ENCODE results near the gene NECAB2.

NECAB2 gene

DNA sequence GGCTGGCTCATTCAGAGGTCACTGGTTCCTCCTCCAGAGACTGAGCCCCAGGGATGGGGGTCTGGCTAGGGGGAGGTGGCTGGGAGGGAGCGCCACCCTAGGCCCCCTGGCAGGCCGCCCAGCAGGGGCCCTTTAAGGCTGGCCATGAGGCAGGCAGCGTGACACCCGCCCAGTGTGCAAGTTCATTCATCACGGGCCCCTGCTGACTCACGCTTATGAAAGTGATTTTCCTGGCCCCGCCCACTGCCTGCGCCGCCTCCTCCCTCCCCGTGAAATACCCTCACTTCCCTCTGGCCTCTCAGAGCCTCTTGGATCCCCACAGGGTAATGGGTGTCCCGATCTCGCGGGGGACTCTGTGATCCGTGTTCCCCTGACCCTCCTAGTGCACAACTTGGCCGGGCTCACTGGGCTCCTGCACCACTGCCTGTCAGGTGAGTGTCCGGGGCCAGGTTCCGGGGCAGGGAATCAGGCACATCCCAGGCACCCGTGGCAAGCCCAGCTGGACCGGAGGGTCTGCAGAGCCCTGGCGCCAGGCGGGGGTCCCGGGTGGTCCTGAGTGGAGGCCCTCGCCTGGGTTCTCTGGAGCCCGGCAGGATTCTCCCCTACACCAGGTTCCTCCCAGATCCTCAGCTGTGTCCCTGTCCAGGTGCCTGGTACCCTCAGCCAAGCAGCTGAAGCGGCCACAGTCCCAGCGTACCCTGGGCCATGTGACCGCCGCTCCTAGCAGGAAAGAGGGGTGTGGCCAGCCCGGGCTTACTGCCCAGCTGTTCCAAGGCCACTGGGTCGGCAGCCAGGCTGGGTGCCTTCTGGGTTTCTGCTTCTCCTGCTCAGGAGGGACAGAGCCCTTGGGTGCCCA lies 14.9 kb upstream of the NECAB2 start, which contains the start of gene OSGIN1:
OSGIN1 (plus strand) TSS at position 301 of the 856 bp plus-strand sequence. CDS start 4,432 bp downstream, outside the sequence.
- peak; percentile 92 for DNase-seq

DNA sequence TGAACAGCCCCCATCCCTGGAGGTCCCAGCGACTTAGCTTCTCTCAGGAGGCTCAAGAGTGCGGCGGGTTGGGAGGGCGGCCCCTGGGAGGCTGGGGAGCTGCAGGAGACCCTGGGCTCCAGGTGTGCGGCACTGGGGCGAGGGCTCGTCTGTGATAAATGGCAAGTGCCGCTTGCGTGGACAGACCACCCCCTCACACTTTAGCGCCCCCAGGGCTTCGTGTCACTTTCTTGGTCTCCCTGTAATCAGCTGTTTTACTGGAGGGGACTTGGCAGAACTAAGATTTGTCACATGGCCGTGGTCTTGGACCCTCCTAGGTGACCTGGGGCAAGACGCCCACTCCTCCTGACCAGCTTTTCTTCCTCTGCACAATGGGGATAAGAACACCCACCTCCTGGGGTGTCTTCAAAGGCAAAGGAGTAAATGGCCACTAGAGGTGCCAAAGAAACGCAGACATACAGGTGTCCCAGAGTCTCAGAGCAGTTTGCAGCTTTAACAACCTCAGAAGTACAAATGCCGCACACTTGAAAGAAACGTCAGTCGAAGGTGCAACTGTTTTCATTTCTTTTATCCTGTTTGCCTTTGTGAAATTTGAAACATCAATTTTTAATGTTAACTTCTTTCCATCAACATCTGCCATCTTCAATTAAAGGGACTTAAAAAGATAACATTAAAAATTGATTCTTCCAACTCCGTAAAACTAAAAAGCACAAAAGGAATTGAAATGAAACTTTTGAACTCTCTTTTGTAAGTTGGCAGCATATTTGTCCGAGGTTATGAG lies 14.1 kb upstream of the NECAB2 start:
- peak; percentile 32 for DNase-seq

DNA sequence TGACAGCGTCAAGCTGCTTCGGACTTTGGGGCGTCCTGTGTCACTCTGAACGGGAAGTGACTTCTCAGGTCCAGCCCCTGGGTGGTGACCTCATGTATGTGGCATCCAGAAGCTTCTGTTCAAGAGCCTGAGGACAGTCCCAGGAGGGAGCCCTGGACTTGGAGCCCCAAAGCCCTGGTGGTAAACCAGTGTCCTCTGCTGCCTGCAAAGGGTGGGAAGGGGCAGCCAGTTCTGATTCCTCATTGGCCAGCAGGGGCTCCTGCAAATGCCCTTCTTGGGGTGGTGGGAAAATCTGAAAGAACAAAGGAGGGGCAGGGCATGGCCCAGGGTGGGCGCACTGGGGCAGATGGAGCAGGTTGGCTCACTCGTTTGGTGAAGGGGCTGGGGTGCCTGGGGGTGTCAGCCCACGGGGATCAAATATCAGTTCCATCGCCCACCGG lies 13.4 kb upstream of the NECAB2 start:
- DNase-seq, result no peak

DNA sequence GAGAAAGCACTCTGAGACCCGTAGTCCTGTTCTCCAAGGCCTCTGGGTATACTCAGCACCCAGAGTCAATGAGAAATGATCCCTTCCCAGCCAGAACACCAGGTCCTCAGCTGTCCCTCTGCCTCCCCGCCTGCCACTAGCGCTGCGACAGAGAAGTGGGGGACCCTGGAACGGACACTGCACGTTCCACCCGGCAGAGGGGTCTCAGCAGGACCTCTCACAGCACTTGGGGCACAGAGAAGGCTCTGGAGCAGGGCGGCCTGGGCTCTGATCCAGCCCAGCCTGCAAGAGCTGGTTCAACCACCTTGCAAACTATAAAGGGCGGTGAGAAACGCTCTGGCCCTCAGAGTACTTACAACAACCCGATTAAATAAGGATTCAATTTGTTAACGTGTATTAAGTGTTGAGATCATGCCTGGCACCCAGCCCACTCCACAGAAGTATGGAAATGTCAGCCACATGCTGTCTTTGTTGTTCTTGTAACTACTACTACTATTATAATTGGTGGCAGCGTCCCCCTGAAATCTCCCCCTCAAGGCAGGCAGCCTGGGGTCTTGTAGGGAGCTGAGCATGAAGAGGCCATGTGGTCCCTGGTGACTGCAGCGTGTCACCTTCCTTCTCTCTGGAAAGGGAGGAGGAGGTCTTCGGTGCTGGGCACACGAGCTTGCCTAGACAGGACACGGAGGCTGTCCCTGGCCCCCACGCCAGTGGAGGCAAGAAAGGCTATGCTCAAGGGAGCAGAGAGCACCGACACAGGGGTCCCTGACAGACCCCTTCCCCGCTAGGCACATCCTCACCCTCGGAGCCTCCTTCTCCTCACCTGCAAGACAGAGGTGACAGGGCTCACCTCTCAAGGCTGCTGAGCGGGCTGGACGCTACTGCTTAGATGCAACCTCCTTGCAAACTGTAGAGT lies 12.6 kb upstream of the NECAB2 start:
- no peak for DNase-seq

DNA sequence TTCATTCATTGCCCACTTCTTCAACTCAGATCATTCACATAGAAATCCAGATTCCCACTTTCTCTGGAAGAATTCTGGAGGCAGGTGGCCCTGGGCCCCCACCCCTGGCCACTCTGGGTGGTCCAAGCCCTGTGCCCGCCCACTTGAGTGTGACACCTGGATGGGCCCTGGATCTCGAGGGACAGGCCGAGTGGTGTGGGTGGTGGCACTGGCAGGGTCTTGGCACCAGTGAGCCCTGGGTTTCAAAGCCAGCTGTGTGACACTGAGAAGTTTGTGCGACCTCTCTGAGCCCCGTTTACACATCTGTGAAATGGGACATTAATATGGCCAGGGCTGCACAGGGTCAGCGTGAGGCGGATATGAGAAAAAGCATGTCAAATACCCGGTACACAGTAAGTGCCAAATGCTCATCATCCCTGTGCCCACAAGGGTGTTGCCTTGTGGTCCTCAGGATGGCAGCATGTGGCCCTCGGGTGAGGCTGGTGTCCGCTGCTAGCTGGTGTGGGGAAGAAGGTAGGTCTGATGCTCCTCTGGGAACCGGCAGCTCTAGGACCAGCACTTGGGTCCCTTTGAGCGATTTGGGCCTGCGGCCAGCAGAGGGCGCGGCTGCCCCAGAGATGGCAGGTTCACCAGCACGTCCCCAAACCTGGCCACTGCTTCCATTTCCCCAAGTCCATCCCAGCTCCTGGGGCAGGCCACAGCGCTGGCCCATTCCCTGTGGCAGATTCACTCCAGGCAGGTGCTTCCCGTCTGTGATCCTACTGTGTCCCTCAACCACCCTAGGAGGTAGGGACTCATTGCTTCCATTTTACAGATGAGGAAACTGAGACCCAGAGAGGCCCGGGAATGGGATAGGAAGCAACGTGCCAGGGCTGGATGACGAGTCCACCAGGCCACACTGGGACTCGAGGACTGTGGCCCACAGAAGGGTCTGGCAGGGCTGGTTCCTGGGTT lies 11.4 kb upstream of the NECAB2 start:
- DNase-seq, result peak; percentile 87

DNA sequence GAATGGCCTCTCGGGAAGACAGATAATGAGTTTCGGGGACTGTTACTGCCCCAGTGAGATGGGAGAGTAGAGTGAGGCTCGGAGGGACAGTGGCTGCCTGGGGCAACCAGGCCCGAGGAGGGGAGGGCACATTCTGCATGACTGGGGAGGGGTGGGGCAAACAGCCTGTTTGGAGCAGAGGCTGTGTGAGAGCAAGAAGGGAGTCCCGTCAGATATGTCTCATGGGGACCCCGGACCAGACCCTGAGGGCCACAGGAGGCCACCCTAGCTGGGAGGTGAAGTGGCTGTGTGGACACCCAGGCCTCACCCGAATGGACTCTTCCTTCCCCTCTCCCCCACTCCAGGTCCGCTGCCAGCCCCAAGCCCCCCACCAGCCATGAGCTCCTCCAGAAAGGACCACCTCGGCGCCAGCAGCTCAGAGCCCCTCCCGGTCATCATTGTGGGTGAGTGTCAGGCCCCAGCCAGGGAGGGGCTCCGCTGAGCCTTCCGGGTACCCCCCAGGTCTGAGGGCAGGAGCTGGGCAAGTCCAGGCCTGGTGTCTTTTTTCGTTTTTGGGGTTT lies 10.7 kb upstream of the NECAB2 start:
- no peak for DNase-seq

DNA sequence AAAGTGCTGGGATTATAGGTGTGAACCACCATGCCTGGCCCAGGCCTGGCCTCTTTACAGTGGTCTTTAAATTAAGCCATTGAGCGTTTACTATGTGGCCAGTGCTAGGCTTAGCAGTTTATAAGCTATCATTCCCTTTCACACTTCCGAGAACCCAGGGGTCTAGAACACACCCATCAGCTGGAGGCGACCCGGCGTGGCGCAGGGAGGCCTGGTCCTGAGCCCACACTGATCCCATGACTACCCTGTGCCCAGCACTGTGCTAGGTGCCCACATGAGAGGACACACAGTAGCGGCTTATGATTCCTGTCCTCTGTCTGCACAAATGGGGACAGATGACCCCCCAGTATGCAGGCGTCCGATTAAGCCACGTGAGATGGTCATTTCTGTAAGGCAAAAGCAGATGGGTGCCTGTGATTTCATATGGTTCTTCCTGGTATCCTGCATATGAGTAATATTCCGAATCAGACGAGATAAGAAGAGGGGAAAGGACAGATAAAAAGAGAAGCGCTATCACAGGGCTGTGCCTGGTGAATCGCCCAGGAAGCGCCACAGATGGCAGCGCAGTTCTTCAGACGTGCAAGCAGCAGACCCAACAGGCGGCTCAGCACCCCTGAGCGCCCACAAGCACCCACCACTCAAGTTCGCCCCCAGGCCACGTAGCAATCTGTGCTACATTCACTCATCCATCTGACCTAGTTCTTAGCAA lies 9.8 kb upstream of the NECAB2 start:
- DNase-seq, result no peak

DNA sequence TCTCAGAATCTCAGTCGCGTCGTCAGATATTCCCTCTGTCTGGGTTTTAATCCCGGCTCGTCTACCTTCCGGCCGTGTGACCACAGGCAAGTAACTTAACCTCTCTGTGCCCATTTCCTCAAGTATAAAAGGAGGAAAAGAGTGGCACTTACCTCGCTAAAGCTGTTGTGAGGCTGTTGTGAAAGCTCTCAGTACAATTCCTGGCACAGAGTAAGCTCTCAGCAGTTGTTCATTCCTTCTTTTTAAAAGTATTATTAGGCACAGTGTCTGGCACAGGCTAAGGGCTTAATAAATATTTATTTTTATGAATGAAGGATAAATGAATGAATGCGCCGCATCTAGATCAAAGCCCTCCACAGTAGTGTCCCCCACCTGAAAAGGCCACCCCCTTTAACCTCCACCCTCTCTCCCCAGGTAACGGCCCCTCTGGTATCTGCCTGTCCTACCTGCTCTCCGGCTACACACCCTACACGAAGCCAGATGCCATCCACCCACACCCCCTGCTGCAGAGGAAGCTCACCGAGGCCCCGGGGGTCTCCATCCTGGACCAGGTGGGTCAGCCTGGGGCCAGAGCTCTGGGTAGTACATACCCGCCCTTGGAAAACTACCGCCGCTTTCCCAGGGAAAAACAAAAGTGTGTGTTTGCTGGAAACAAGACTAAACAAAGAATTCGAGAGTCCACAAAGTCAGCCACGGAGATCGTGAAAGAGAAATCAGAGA lies 9.0 kb upstream of the NECAB2 start:
- DNase-seq, result no peak

DNA sequence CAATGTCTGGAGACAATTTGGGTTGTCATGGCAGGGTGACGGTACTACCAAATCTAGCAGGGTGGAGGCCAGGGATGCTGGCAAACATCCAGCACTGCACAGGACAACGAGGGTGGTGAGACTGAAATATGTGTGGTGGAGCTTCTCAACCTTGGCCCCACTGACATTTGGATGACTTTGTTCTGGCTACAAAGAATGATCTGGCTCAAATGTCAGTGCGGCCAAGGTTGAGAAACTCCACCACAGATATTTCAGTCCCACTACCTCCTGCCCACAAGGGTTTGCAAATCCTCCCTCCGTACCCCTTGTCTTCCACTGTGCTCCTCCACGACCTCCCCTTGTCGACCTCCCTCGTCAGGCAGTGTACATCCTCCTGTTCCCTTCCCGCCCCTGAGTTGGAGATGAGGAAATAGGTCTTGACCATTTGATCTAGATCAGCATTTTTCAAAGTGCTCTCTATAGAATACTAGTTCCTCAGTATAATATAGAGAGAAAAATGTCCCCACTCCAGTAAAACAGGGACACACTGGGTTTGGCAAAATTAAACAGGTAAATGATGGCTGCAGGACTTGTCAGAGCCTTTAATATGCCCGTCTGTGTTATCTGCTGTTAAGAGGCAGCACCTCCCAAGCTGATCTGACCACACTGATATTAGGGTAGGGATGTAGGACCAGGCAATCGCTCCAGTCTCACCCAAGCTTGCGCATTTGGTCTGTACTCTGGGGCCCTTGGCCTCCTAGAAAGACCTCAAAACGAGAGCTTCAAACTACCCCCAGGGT lies 8.2 kb upstream of the NECAB2 start:
- DNase-seq, result no peak

DNA sequence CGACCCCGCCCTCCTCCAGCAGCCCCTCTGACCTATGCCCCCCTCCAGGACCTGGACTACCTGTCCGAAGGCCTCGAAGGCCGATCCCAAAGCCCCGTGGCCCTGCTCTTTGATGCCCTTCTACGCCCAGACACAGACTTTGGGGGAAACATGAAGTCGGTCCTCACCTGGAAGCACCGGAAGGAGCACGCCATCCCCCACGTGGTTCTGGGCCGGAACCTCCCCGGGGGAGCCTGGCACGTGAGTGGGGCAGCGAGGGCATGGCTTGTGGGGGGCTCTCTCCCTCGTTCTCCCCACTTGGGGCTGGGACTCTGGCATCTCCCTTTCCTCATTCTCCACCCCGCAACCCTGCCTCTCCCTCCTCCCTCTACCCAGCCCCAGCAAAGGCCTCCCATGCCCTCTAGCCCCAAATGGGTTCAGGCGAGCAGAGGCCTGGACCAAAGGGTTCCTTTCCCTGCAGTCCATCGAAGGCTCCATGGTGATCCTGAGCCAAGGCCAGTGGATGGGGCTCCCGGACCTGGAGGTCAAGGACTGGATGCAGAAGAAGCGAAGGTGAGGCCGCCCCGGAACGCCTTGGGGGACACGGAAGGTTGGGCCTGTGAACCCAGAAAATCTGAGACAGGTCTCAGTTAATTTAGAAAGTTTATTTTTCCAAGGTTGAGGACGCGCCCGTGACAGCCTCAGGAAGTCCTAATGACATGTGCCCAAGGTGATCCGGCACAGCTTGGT lies 7.4 kb upstream of the NECAB2 start:
- DNase-seq, result no peak

DNA sequence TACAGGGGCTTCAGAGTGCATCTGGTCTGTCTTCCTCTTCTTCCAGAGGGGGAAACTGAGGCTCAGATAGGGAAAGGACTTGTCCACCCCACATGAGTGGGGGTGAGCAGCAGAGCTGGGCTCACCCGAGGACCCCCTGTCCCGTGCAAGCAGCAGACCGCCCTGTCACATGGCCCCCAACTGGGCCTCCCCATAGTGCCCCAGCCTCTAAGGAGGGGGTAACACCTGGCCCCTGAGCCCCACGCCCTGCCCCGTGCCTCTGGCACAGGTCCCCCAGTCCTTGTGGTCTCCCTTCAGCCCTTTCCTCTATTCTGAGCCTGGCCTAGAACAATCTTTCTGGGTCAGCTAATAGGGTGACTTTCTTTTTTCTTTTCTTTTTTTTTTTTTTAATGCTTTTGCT lies 6.5 kb upstream of the NECAB2 start:
- no peak for DNase-seq

DNA sequence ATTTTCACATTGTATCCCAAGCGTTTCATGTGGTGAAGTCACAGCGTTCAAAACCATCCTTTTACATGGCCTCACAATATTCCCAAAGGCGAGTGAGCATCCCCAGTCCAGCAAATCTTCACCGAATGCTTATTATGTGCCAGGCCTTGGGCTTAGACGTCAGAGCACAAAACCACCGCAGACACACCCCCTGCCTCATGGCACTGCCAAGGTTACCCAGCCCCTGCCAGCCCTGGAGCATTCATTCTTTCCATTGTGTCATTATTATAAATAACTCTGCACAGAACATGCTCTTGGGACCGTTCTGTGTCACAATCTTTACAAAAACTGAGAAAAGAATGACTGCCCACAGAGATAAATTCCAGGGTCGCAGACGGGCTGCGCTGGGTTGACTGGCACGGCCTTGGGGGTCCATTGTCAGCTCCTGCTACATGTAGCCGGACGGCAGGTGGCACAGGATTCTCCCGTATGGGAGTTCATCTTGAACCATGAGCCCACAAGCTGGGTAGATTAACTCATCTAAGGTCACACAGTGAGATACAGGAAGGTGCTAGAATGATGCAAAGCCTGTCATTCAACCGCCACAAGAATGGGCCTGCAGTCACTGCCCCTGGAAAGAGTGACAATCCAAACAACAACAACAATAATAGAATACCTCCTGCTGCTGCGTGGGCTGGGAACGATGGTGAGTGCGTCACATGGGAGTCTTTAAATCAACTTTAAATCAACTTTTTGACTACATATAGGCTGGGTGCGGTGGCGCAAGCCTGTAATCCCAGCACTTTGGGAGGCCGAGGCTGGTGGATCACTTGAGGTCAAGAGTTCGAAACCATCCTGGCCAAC lies 4.5 kb upstream of the NECAB2 start:
- no peak for DNase-seq

DNA sequence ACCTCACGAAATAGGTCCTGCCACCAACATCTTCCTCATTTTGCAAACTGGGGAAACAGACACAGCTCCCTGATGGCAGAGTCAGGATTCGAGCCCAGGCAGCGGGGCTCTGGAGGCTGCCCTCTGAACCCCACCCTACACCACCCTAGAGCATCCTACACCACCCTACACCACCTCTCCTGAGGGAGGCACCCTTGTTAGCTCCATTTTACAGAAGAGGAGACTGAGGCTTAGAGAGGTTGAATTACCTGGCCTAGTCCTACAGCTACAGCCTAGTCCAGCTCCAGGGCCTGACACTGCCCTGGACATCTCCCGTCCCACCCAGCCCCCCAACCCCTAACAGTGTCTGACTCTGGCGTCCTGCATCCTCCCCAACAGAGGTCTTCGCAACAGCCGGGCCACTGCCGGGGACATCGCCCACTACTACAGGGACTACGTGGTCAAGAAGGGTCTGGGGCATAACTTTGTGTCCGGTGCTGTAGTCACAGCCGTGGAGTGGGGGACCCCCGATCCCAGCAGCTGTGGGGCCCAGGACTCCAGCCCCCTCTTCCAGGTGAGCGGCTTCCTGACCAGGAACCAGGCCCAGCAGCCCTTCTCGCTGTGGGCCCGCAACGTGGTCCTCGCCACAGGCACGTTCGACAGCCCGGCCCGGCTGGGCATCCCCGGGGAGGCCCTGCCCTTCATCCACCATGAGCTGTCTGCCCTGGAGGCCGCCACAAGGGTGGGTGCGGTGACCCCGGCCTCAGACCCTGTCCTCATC lies 3.2 kb upstream of the NECAB2 start:
- no peak for DNase-seq

DNA sequence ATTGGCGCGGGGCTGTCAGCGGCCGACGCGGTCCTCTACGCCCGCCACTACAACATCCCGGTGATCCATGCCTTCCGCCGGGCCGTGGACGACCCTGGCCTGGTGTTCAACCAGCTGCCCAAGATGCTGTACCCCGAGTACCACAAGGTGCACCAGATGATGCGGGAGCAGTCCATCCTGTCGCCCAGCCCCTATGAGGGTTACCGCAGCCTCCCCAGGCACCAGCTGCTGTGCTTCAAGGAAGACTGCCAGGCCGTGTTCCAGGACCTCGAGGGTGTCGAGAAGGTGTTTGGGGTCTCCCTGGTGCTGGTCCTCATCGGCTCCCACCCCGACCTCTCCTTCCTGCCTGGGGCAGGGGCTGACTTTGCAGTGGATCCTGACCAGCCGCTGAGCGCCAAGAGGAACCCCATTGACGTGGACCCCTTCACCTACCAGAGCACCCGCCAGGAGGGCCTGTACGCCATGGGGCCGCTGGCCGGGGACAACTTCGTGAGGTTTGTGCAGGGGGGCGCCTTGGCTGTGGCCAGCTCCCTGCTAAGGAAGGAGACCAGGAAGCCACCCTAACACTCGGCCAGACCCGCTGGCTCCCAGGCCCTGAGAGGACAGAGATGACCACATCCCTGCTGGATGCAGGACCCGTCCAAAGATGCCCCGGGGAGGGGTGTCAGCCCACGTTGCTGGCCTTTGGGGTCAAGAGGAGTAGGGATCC lies 2.4 kb upstream of the NECAB2 start:
- DNase-seq, result no peak

DNA sequence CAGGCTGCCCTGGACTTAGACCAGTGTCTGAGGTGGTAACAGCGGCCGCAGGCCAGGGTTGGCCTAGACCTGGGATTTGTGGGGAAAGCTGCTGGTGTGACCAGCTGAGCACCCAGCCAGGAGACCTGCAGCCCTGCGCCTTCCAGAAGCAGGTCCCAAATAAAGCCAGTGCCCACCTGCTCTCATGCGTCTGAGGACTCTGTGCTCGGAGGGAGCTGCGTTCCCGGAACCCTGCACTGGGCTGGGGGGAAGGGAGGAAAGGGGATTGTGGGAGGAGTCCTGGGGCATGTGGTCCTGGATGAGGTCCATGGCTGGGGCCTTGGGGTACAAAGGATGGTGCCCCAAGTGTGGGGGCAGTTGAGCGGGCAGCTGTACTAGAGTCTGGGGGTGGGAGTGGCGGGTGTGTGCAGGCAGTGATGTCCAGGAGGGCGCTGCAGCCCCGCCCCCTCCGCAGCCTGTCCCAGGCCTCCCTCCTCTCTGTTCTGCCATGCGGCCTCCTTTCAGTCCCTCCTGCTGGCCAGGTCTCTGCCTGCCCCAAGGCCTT lies 1.8 kb upstream of the NECAB2 start:
- DNase-seq, result no peak

DNA sequence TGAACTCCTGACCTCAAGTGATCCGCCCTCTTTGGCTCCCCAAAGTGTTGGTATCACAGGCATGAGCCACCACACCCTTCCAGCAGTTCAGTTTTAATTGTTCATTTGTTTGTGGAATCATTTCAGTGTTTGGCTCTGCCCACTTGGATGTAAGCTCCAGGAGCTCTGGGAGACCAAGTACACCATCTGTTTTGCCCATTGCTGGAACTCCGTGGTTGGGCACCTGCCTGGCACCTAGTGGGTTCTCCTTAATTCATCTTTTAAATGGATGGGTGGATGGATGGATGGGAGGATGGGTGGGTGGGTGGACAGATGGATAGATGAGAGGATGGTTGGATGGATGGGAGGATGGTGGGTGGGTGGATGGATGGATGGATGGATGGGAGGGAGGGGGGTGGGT lies 953 bp upstream of the NECAB2 start:
- DNase-seq, result no peak

Data from activated CD4-positive, alpha-beta T cell treated with anti-CD3 and anti-CD28 coated beads for 48 hours (primary cell).